A204.1 (cell line): ENCODE results near the gene BRI3.

ENCODE experiments used
- FAIRE-seq: peaks from 2 replicates; lab custom pipeline; 2012; peaks lifted over from hg19 to GRCh38; lab: Jason Lieb, UNC

BRI3 gene

DNA sequence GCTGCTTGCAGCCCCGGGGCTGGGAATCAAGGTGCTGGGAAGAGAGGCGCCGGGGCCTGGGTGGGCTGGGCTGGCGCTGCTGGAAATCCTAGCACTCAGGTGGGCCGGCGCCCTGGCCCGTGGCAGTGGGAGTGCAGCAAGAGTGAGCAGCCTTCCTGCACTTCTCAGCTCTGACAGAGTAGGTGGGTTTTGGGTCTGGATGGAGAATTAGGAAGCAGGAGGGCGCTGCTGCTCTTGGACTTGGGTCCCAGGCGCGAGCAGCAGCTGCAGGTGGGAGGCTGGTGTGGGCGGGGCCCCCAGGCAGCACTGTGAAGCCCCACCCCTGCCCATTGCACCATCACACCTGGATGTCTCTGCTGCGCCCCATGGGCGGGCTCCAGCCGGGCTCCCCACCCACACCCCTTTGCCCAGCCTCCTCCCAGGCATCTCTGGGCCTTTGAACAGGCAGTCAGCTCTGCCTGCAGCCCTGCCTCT is 6.0 kb downstream of the BRI3 start:
- no peak for FAIRE-seq

DNA sequence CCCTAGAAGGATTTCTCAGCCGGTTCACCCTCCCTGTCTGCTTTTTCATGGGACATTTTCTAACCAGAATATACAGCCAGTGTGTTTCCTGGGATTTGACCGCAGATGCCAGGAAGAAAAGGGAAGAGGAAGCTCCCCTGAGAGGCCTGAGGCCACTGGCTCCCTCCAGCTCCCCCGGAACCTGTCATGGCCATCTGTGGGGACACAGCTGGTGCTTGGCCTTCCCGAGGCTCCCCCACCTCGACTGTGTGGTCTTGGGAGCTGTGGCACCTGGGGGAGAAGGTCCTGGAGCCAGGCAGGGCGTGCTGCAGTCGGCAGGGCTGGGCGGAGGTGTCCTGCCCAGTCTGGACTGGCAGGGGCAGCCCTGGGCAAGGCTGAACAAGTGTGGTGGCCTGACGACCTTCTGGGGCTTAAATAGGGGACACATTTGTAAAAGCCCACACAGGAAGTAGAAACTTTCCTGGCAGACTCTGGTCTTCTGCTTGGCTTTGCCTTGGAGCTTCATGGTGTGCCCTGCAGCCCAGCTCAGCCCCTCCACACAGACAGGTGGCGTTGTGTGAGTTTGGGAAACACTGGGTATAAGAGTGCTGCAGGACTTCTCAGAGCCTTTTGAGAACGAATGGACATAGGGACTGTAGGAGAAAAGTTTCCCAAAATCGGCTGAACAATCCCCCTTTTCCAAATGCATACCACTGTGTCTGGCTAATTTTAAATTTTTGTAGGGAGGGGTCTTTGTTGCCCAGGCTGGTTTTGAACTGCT is 6.8 kb downstream of the BRI3 start:
- no peak for FAIRE-seq

DNA sequence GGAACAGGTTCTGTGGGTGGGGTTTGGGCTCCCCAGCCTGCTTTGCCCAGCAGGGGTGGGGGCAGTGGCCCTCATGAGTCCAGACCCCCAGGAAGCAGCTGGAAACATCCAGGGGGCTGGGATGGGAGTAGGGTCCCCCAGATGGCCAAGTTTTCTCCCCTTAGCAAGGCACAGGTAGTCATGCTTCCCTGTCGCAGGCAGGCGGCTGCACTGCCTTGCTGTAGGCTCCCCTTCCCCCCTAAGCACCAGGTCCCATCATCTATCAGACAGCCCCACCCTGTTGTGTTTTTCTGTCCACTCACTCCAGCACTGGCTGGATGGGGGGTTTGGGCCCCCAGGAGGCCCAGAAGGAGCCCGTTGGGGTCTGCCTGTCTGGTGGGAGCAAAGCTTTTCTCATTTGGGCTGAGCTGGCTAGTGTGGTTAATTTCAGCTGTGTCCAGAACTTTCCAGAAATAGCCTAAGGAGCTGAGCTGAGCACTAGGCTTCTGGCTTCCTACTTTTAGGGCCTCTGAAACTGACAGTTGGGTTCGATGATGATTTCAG is 7.9 kb downstream of the BRI3 start:
- FAIRE-seq, result no peak

DNA sequence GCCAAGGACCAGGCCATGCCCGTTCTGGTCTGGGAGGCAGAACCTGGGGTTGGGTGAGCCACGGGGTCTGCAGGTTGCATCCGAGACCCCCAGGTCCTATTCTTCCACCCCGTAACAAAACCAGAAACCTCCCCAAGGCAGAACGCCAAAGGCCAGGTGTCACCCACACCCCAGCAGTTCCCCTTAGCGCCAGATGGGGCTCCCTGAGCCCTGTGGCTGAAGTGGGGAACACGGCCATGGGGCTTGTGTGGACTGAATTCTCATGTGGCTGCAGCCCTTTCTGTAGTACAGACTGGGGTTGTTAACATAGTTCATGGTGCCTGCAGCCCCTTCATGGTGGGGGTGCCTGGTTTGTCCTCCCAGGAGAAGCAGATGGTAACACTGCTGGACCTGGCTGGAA is 10.2 kb downstream of the BRI3 start:
- FAIRE-seq, result no peak

DNA sequence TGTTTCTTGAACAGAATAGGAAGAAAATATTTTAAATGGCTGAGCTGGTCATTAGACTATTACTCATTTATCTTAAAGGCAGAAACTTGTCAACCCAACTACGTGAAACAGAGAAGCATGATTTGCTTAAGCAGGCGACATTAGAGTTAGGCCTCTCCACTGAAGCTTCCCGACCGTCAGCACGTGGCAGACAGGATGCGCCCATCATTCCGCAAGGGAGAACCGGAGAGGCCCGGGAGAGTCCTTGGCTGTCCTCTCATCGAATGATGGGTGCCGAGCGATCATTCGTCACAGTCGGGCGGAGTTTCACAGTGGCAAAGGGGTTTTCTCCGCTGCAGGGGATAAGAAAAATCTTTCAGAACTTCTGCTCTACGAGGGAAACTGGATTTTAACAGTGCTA is 11.8 kb downstream of the BRI3 start:
- no peak for FAIRE-seq

DNA sequence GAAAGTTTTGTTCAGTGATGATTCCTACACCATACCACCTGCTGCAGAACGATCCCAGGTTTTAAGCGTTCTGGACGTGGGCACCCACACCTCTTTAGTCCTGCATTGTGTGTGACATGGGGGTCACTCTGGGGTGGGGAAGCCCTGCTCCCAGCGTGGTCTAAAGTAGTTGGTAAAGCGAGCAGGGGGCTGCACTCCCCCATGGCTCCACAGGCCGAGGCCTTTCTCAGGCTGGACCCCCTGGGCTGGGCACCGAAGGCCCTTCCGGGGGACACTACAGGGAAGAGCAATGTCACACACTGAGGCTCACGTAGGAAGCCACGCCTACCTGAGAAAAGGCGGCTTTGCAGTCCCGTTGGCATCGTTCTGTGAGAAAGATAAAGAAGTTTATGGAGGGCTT is 12.3 kb downstream of the BRI3 start:
- FAIRE-seq, result no peak

DNA sequence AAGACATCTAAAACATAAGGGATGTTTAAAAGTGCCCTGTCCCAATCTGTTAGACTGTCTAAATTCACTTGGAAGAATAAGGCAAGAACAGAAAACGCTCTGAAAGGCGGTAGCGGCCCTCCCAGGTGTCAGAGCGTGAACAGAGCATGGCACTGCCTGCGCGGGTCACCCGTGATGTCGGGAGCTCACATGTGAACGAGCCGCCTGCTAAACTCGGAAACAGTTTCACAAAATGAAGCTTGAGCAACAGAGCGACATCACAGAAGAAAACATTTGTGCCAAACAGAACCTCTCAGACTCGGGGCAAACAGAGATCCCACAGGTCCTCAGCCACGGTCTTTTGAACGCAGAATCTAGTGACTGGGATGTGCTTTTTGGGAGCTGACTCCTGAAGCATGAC is 12.8 kb downstream of the BRI3 start:
- FAIRE-seq, result no peak

DNA sequence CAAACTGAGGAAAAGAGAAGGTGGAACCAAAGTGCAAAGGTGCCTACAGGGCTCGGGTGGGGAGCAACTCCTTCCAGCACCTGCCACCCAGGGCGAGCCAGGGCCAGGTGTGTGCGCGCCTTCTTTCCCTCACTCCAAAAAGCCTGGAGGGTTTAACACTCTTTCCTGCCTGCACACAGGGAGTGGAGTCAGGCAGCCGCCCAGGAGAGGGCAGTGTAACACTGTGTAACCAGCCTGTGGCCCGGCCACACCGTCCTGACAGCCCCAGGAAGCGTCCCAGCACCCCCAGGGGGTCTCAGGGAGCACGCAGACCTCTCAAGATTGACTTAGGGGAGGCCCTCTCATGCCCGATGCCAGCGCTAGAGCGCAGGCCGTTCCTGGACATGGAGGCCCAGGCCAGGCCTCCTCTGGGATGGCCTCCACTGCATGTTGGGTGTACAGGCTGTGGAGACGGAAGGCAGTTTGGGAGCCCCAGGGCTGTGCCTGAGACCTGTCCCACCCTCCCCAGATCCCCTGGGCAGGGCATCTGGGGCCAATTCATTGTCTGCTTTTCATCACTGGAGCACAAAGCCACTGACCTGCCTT is 13.4 kb downstream of the BRI3 start:
- FAIRE-seq, result no peak

DNA sequence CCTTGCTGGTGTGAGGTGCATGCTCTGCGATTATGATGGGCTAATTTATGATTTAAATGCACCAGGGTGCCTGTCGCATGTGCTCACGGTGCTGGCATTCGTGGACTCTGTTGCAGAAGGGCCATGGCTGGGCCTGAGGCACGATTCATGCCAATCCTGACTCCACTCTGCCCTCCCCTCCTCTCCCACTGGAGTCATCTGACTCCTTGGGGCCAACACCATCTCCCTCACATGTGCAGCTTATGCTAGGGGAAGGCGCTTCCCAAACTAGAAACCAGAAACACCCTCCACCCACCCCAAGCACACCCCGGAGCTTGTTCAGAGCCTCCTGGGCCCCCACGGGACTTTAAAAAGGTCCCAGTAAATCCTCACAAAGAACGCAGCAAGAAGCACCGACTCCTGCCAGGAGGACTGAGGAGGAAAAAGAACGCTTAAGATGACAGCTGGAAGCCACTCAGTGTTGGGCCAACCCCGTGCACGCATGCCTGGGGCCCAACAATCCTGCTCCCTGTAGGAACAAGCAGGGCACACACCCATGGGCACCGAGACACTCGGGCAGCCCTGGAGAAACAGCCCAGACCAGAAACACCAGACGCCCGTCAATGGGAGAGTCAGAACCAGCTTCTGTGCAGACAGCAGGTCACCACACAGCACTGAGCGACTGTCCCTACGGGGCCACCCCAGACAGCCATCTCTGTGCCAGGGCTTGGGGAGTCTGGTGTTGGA is 14.1 kb downstream of the BRI3 start:
- no peak for FAIRE-seq

DNA sequence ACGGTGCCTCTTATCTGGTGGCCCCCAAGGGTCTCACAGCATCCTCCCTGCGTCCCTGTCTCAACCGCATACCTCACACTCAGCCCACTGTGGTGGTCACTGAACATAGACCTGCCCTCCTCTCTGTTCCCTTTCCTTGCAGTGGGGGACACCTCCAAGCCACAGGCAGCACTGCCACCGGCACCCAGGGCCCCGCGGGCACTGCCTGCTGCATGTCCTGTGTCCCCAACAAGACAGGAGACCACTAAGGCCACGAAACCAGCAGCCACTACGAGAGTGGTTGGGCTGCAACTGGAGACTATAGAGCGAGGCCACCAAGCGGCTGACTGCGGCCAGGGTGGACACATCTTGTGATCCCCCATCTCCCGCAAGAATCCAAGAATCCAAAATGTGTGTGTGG is 15.3 kb downstream of the BRI3 start:
- FAIRE-seq, result no peak

DNA sequence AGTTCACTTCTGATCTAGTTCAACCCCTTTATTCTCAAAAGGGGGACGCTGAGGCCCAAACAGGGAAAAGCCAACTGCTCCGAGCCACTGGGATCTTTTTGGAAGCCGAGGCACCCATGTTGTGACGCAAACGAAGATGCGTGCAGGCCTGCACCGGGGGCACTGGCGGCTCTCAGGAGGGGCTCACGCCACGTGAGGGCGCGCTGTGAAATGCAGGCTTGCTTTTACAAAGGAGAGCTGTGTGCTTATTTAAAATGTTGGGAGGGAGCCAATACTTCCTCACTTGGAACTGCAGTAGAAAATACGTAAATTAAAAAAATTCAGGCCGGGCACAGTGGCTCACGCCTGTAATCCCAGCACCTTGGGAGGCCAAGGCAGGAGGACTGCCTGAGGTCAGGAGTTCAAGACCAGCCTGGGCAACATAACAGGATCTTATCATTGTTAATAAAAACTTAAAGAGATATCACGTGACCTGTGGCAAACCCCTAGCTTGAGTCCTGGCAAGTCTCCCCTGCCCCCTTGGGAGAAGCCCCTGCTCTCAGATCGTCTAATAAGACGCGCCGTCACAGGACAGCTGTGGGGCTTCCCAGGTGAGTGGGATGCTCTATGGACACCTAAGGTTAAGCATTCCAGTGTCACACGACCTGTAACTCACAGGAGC is 16.3 kb downstream of the BRI3 start:
- FAIRE-seq, result no peak

DNA sequence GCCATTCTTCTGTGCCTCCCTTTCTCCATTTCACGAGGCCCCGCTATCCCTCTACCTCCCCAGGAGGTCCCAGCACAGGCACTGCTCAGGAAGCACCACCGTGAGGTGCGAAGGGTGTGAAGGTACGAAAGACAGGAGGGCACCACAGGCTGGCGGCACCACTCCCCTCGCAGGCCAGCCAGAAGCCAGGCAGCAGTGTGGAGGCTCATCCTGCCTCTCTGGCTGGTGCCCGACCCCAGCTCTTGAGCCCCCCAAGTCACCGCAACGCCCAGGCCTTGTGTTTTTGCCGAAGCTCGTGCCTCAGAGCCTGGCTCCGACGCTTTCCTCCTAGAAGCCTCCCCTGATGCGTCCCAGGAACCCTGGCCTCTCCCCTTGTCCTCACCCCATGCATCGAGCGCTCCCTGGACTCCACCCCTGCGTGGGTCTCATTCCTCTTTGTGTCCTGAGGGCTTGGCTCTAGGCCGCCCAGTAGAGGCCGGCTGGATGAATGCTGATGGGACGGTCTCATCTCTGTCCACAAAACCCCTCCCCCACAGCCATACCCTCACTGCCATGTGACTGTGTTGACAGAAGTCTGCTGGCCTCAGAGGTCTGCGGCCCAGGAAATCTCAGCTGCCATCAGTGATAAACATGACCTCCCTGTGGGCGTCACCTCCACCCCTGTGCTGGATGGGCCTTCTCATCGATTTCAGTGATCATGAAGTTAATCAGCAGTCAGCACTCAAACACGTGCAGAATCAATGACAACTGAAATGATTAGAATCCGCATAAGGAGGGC is 19.3 kb downstream of the BRI3 start:
- no peak for FAIRE-seq

DNA sequence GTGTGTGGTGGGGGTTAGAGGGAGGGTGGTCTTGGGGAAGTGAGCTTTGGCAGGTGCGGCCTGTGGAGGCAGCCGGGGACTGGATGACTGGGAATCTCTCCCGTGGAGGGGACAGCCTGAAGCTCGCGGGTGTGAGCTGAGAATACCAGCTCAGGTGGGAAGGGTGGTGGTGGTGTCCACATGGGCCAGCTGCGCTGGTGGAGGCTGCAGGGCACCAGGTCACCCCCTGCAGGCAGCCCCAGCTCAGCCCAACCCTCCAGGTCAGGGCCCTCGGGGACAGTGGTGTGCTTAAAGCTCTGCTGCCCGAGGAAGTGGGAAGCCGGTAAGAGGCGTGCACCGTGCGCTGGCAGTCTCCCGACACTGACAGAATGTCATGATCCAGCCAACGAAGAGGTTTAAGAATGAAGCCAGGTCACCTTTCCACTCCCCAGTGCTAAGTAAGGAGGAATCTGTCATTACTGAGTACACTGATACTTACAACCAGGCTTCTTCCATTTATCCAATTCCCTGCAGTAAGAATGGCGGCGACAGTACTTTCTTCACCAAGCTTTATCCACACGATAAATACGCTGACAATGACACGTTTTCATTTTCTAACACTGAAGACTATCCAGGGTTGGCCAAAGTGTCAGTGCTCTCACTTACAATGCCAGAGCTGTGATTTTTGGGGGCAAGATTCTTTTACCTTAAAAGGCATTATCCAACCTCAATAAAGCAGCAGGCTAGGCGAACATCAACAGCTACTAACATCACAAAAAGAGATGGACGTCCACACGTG is 20.4 kb downstream of the BRI3 start:
- FAIRE-seq, result no peak

DNA sequence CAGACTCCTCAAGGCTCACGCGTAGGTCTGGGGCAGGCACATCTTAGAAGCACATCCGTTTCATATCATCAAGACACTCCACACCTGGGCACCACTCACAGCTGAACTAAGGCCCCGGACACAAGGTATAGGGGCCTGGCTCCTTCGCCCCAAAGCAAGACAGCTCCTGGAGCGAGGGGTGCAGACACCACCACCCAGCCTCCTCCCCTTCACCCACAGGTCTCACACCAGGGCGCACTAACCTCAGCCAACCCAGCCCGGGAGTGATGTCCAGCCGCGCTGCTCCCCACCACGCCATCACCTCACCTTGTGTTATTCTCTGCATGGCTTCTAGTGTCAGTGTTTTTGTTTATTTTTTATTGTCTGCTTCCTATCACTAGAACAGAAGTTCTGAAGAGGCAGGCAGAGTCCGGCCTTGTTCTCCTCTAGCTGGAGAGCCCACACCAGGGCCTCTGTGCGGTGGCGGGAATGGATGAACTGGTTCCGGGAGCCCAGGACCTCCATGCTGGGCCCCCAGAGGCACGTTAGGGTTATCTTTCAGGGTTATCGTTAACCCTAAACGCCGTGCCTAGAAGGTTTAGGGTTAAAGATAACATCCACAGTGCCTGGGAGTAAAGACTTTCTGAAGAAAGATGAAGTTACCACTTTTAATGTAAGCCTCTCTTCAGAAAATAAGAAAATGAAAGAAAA is 21.8 kb downstream of the BRI3 start:
- no peak for FAIRE-seq

DNA sequence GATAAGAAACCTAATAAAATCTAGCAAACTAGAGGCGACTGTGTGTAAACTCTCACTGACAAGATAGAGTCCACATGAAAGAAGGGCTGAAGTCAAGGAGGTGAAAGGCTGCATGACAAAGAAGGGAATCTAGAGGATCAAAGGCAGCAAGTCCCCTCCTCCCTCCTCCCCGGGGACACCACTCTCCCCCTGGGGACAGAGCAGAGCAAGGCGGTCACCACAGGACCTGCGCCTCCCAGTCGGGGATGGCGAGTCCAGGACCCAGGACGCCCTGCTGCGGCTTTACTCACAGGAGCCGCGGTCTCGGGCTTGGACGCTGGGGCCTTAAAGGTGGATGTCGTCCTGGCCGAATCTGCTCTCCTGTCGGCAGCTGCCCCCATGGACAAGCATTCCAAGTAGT is 22.4 kb downstream of the BRI3 start:
- no peak for FAIRE-seq

DNA sequence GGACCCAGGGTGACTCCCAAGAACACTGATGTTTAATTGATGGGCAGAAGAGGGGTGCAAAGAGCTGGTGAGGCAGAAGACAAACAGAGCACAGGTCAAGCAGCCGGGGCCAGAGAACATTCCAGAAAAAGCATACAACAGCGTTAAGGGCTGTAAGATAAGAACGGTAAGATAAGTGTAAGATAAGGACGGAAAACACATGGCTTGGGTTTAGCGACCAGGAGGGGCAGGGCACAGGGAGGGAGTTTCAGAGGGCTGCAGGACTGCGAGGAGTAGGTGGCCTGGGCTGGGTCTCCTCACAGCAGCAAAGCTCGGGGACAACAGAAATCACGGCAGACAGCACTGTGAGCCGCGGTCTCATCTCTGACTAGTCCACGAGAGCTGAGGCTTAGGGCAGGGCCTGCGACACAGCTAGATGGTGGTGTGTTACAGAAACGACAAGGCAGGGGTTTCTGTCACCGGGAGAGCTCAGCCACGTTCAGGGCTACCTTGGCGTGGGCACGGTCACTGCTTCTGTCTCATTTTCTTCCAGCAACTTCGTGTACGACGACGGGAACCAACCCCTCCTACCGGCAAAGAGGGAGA is 24.6 kb downstream of the BRI3 start:
- no peak for FAIRE-seq

DNA sequence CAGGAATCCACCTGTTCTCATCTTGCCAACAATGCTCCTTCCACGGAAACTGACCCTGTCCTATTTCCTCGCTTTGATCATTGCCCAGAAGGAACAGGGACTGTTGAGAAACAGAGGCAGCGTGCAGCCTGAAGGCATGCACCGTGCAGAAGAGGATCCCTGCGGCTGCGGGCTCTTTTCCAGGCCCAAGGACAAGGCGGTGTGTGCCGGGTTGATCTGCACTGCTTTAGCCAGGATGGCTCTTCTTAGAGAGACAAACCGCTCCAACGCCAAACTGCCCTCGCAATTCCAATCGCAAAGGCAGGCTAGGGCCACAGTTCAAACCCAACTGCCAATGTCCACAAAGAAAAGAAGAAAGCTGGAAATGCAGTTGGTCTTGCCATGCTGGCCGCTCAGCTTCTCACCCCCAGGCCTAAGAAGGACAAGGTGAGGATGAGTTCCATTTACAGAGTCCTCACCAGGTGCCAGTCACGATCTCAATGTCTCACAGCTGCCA is 26.5 kb downstream of the BRI3 start:
- FAIRE-seq, result no peak

DNA sequence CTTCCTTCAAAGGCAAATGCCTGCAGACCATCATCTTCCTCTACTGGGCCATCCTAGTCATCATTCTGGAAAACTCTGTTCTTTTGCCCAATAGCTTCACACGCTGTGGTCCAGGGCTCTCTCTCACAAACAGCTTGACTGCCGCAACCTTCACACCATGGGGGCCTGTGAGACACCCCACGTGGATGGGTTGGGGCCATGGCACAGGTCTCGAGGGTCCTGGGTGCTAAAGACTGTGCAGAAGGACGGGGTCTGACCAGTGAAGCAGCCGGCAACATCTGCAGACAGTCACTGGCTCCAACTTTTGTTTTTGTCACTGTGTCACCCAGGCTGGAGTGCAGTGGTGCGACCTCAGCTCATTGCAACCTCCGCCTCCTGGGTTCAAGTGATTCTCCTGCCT is 28.1 kb downstream of the BRI3 start:
- no peak for FAIRE-seq

DNA sequence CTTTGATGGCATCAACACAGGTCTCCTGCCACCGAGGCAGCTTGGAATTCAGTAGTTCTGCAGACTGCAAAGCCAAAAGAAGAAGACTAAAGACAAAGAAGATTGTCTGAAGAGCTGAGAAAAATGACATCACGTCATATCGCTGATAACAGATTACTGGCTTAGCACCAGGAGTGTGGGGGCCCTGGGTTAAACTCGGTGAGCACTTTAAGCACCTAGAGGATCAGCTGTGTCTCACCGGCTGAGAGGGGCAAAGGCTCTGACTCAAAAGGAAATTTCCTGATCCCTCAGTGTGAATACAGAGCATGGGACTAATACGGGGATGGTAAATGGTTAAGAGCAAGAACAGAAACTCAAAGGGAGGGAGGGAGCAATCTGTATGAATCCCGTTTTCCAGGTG is 30.7 kb downstream of the BRI3 start:
- FAIRE-seq, result no peak

DNA sequence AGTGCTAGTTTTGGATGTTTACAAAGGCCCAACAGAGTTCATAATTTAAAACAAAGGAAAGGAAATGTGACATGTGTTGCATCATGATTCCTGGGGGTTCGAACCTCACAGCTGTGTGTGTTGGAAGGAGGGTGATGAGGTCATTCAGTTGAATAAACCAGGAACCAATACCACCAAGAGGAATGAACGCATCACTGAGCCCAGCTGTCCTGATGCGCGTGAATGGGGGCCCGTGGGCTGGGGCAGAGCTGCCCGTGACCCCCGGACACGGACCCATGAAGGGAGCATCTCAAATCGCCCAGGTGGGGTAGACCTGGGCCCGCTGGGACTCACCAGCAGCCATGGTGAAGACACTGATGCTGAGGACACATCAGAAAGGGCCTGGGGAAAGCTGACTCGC is 33.0 kb downstream of the BRI3 start:
- FAIRE-seq, result no peak
